ENCODE results near the gene DYNC1LI1.
"Not testable (repeated sequence)": the region's sequence is repeated elsewhere in the genome, so short reads cannot be mapped to it uniquely, and the experiment has no call there.

GRCh38 chr3:32578669-32579068, 8.0 kb upstream of the DYNC1LI1 start:
- TF ChIP-seq, protein P1, sequence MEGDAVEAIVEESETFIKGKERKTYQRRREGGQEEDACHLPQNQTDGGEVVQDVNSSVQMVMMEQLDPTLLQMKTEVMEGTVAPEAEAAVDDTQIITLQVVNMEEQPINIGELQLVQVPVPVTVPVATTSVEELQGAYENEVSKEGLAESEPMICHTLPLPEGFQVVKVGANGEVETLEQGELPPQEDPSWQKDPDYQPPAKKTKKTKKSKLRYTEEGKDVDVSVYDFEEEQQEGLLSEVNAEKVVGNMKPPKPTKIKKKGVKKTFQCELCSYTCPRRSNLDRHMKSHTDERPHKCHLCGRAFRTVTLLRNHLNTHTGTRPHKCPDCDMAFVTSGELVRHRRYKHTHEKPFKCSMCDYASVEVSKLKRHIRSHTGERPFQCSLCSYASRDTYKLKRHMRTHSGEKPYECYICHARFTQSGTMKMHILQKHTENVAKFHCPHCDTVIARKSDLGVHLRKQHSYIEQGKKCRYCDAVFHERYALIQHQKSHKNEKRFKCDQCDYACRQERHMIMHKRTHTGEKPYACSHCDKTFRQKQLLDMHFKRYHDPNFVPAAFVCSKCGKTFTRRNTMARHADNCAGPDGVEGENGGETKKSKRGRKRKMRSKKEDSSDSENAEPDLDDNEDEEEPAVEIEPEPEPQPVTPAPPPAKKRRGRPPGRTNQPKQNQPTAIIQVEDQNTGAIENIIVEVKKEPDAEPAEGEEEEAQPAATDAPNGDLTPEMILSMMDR (IDR thresholded peaks at IDR 0.05), result not testable (repeated sequence)
- not testable (repeated sequence) for TF ChIP-seq POLR2A (IDR thresholded peaks at IDR 0.05)
